CD14-positive monocyte (primary cell): ENCODE data around the gene VAV2. TPM values are rescaled to one million over a fixed set of nuclear protein-coding genes. Genes with fewer than 3 reads are reported as not detected.

Experiments
- DNase-seq, 3 donors: peaks; one replicate each; pipeline ENCODE4 v3.0.0-alpha.2; 2011 to 2022
- H2AFZ ChIP-seq: 2 replicates; pipeline ENCODE4 v1.6.0; 2012; ENCODE audit warnings: mild to moderate bottlenecking, low read depth, low read length, inconsistent platforms; ENCODE audit not compliant: insufficient read depth, poor library complexity, severe bottlenecking
- H3K27ac ChIP-seq, 2 donors: 1 replicate in 1 of 2; 2 replicates in 1 of 2; pipeline ENCODE4 v1.5.1; 2012 to 2013; ENCODE audit warnings: low read length in 2 of 2, control low read depth in 1 of 2, inconsistent platforms in 1 of 2, low read depth in 1 of 2, mild to moderate bottlenecking in 1 of 2
- H3K27me3 ChIP-seq, 2 donors: one replicate each; pipeline versions ENCODE4 v1.6.0 to v1.6.1; 2011 to 2013; ENCODE audit warnings: low read length in 2 of 2; ENCODE audit not compliant: control insufficient read depth in 2 of 2, insufficient read depth in 2 of 2
- H3K36me3 ChIP-seq, 2 donors: replicated peaks in 1 of 2; 1 replicate in 1 of 2; 2 replicates in 1 of 2; pipeline versions ENCODE4 v1.5.1 to v1.6.1; 2012 to 2013; ENCODE audit warnings: low read length in 2 of 2, control low read depth in 1 of 2, inconsistent platforms in 1 of 2, mild to moderate bottlenecking in 1 of 2; ENCODE audit not compliant: insufficient read depth in 2 of 2, control insufficient read depth in 1 of 2
- H3K4me1 ChIP-seq, 2 donors: 1 replicate in 1 of 2; 2 replicates in 1 of 2; pipeline versions ENCODE4 v1.5.1 to v1.6.1; 2012 to 2013; ENCODE audit warnings: low read length in 2 of 2, control low read depth in 1 of 2, inconsistent platforms in 1 of 2, mild to moderate bottlenecking in 1 of 2, moderate library complexity in 1 of 2; ENCODE audit not compliant: insufficient read depth in 2 of 2, control insufficient read depth in 1 of 2
- H3K4me2 ChIP-seq: replicated peaks from 2 replicates; pipeline ENCODE3; 2012; ENCODE audit warnings: low read length, moderate library complexity, mild to moderate bottlenecking; ENCODE audit not compliant: poor library complexity, severe bottlenecking; ENCODE audit errors: extremely low read depth
- H3K4me3 ChIP-seq, 3 experiments: fragments of 200-600 bp in 1 of 3; sonication (generic) in 1 of 3; replicated peaks in 1 of 3; 1 replicate in 2 of 3; 2 replicates in 1 of 3; pipeline ENCODE4 v1.5.1; 2011 to 2013; ENCODE audit warnings: low read length in 3 of 3, mild to moderate bottlenecking in 3 of 3, control low read depth in 2 of 3, low read depth in 2 of 3, inconsistent platforms in 1 of 3, moderate library complexity in 1 of 3
- H3K79me2 ChIP-seq: 2 replicates; pipeline ENCODE4 v1.6.0; 2012; ENCODE audit warnings: mild to moderate bottlenecking, control low read depth, inconsistent platforms, low read length, moderate library complexity; ENCODE audit not compliant: insufficient read depth
- H3K9ac ChIP-seq: 2 replicates; pipeline ENCODE4 v1.6.0; 2017; ENCODE audit warnings: low read length, mild to moderate bottlenecking; ENCODE audit not compliant: insufficient read depth, poor library complexity, severe bottlenecking
- H3K9me3 ChIP-seq, 2 donors: replicated peaks in 1 of 2; 1 replicate in 1 of 2; 2 replicates in 1 of 2; pipeline versions ENCODE4 v1.5.1 to v1.6.1; 2012 to 2013; ENCODE audit warnings: low read length in 2 of 2, control low read depth in 1 of 2; ENCODE audit not compliant: control insufficient read depth in 1 of 2, insufficient read depth in 1 of 2
- H4K20me1 ChIP-seq: 2 replicates; pipeline ENCODE4 v1.6.0; 2012; ENCODE audit warnings: mild to moderate bottlenecking, low read length, control low read depth, moderate library complexity; ENCODE audit not compliant: insufficient read depth
- H3K27ac Mint-ChIP-seq, 7 donors: one replicate each; pipeline ENCODE4 v1.8.0; 2020; ENCODE audit warnings: mild to moderate bottlenecking in 7 of 7, mixed read lengths in 7 of 7, moderate library complexity in 6 of 7, inconsistent platforms in 2 of 7
- H3K27me3 Mint-ChIP-seq, 3 donors: one replicate each; pipeline ENCODE4 v1.8.0; 2021 to 2022; ENCODE audit warnings: low read depth in 3 of 3, mild to moderate bottlenecking in 3 of 3, mixed read lengths in 3 of 3, moderate library complexity in 3 of 3, inconsistent platforms in 1 of 3
- H3K36me3 Mint-ChIP-seq, 2 donors: one replicate each; pipeline ENCODE4 v1.8.0; 2020; ENCODE audit warnings: mixed read lengths in 2 of 2, inconsistent platforms in 1 of 2, mild to moderate bottlenecking in 1 of 2
- H3K4me1 Mint-ChIP-seq: one replicate; pipeline ENCODE4 v1.8.0; 2020; ENCODE audit warnings: mild to moderate bottlenecking, mixed read lengths
- H3K4me3 Mint-ChIP-seq, 2 donors: one replicate each; pipeline ENCODE4 v1.8.0; 2020; ENCODE audit warnings: mild to moderate bottlenecking in 2 of 2, mixed read lengths in 2 of 2, moderate library complexity in 1 of 2
- H3K9me3 Mint-ChIP-seq, 7 donors: one replicate each; pipeline ENCODE4 v1.8.0; 2020 to 2022; ENCODE audit warnings: mixed read lengths in 7 of 7, mild to moderate bottlenecking in 6 of 7, moderate library complexity in 6 of 7, inconsistent platforms in 2 of 7
- CTCF ChIP-seq: fragments of 200-600 bp; IDR thresholded peaks from one replicate; pipeline ENCODE4 v1.8.0; 2022; ENCODE audit warnings: antibody characterized with exemption, mild to moderate bottlenecking
- WGBS: methylation state at CpG from one replicate; pipeline ENCODE4 v1.1.5; 2013; ENCODE audit warnings: missing lambda C conversion rate; ENCODE audit not compliant: insufficient coverage; 5-methylcytosine and 5-hydroxymethylcytosine counted together
- intact Hi-C, 2 donors: fragments of 100-400 bp; cut with micrococcal nuclease; formaldehyde crosslinking; loops; one replicate each; pipeline versions ENCODE4 v1.15.0 to v1.15.1; 2023
- polyA plus RNA-seq, 3 donors: library from polyadenylated mRNA; depleted of rRNA in 1 of 3; unstranded in 2 of 3; stranded (reverse) in 1 of 3; fragments of 300-500 nt in 2 of 3; fragments of >200 nt in 1 of 3; fragmentation: Illumina TruSeq in 2 of 3; gene quantifications; 1 replicate in 2 of 3; 2 replicates in 1 of 3; pipeline ENCODE4 v1.2.3, GENCODE V29; 2012 to 2021

VAV2 gene
- polyA plus RNA-seq, 3 donors = 2.3 to 13.6 (median 2.3) TPM

- intact Hi-C loops = no loop called here
- Mint-ChIP-seq H3K4me1 (peaks cover 28% of the 10 kb centered on the region), H3K9me3 (peaks cover 0 to 2% (median 0%) of the 10 kb centered on the region in 7 donors), H3K27me3 (peaks cover 0 to 4% (median 0%) of the 10 kb centered on the region in 3 donors), H3K27ac (peak overlapping the region in 5 of 7 donors; percentile 51 to 91 (median 64)), H3K36me3 (peaks cover 28 to 37% of the 10 kb centered on the region in 2 donors), H3K4me3 (no peak overlapping the region)
- no peak for TF ChIP-seq CTCF
- no peaks in the 10 kb centered on the region for H3K9me3 ChIP-seq
- no peaks in the 10 kb centered on the region for H3K27me3 ChIP-seq
- H3K9ac ChIP-seq = no peak overlapping the region
- H2AFZ ChIP-seq = no peak overlapping the region
- no peak overlapping the region for H3K4me3 ChIP-seq
- peak overlapping the region in 1 of 2 donors; percentile 23 for H3K27ac ChIP-seq
- peak in 2 of 3 donors; percentile 17 to 64 for DNase-seq
- H3K79me2 ChIP-seq = no peaks in the 10 kb centered on the region
- no peak overlapping the region for H3K4me2 ChIP-seq
- no peaks in the 10 kb centered on the region for H3K36me3 ChIP-seq
- peaks cover 15 to 27% of the 10 kb centered on the region in 2 donors for H3K4me1 ChIP-seq
- 99% methylated on average over 12 of the region's 16 CpGs for WGBS
- H4K20me1 ChIP-seq = peaks cover 18% of the 10 kb centered on the region
Observed at GRCh38 chr9:133822430-133823065, 169.6 kb downstream of the VAV2 start.

- H4K20me1 ChIP-seq = peaks cover 18% of the 10 kb centered on the region
- Mint-ChIP-seq H3K9me3 (peaks cover 0 to 2% (median 0%) of the 10 kb centered on the region in 7 donors), H3K27me3 (peaks cover 0 to 4% (median 0%) of the 10 kb centered on the region in 3 donors), H3K4me3 (no peak overlapping the region), H3K36me3 (peaks cover 29 to 41% of the 10 kb centered on the region in 2 donors), H3K4me1 (peaks cover 27% of the 10 kb centered on the region), H3K27ac (peak overlapping the region in 5 of 7 donors; percentile 51 to 91 (median 64))
- 92% methylated on average over 25 of the region's 26 CpGs for WGBS
- H3K9ac ChIP-seq = no peak overlapping the region
- H3K4me3 ChIP-seq = no peak overlapping the region
- no peak overlapping the region for H3K4me2 ChIP-seq
- H2AFZ ChIP-seq = no peak overlapping the region
- H3K27ac ChIP-seq = peak overlapping the region in 1 of 2 donors; percentile 23
- no peaks in the 10 kb centered on the region for H3K79me2 ChIP-seq
- DNase-seq = no peak
- H3K9me3 ChIP-seq = no peaks in the 10 kb centered on the region
- intact Hi-C loops = no loop called here
- no peaks in the 10 kb centered on the region for H3K27me3 ChIP-seq
- H3K36me3 ChIP-seq = no peaks in the 10 kb centered on the region
- no peak for TF ChIP-seq CTCF
- peaks cover 13 to 23% of the 10 kb centered on the region in 2 donors for H3K4me1 ChIP-seq
Observed at GRCh38 chr9:133821601-133822429, 170.3 kb downstream of the VAV2 start.
